Naive thymus-derived CD4-positive, alpha-beta T cell (primary cell): ENCODE results near the gene GPC6. TPM values are rescaled to one million over a fixed set of nuclear protein-coding genes. Genes with fewer than 3 reads are reported as not detected.
"Not testable (repeated sequence)": the region's sequence is repeated elsewhere in the genome, so short reads cannot be mapped to it uniquely, and the experiment has no call there.

Experiments used
- ATAC-seq: fragments of 150-1000 bp; cut with Tn5 transposase; 2 replicates; pipeline ENCODE4 v1.10.0; 2021; ENCODE audit warnings: mild to moderate bottlenecking, moderate library complexity
- CTCF ChIA-PET: fragments of 350-600 bp; sonication (Branson Sonifier 250); formaldehyde crosslinking; loops from one replicate; lab custom pipeline; 2021; ENCODE audit warnings: antibody characterized with exemption; lab: Charles Lee
- POLR2A ChIA-PET: fragments of 350-600 bp; sonication (Branson Sonifier 250); formaldehyde crosslinking; loops from one replicate; lab custom pipeline; 2021; ENCODE audit warnings: antibody characterized with exemption, inconsistent platforms; lab: Charles Lee
- DNase-seq, 9 donors: peaks; one replicate each; pipeline versions ENCODE4 v3.0.0 to v3.0.0-alpha.2; 2020 to 2022; ENCODE audit warnings: mixed read lengths in 1 of 9
- H3K27ac ChIP-seq: one replicate; pipeline ENCODE4 v1.7.0; 2013; ENCODE audit warnings: mild to moderate bottlenecking, low read depth, low read length, moderate library complexity
- H3K27me3 ChIP-seq, 2 donors: one replicate each; pipeline ENCODE4 v1.7.0; 2013; ENCODE audit warnings: low read length in 2 of 2, mild to moderate bottlenecking in 2 of 2, moderate library complexity in 2 of 2; ENCODE audit not compliant: control insufficient read depth in 2 of 2, insufficient read depth in 2 of 2
- H3K36me3 ChIP-seq, 3 experiments: 1 replicate in 2 of 3; 2 replicates in 1 of 3; pipeline ENCODE4 v1.7.0; 2013; ENCODE audit warnings: low read length in 3 of 3, mild to moderate bottlenecking in 3 of 3, moderate library complexity in 1 of 3; ENCODE audit not compliant: insufficient read depth in 3 of 3, control insufficient read depth in 2 of 3
- H3K4me1 ChIP-seq, 2 donors: one replicate each; pipeline ENCODE4 v1.7.0; 2013; ENCODE audit warnings: low read length in 2 of 2, mild to moderate bottlenecking in 2 of 2, moderate library complexity in 1 of 2; ENCODE audit not compliant: control insufficient read depth in 2 of 2, insufficient read depth in 2 of 2
- H3K4me3 ChIP-seq: 2 replicates; pipeline ENCODE4 v1.7.0; 2013; ENCODE audit warnings: mild to moderate bottlenecking, low read length
- H3K9me3 ChIP-seq, 3 experiments: 1 replicate in 2 of 3; 2 replicates in 1 of 3; pipeline ENCODE4 v1.7.0; 2013; ENCODE audit warnings: low read length in 3 of 3; ENCODE audit not compliant: control insufficient read depth in 2 of 3
- H3K27ac Mint-ChIP-seq, 9 donors: one replicate each; pipeline ENCODE4 v1.8.0; 2020 to 2022; ENCODE audit warnings: mixed read lengths in 9 of 9, mild to moderate bottlenecking in 8 of 9, moderate library complexity in 5 of 9, inconsistent platforms in 2 of 9
- H3K27me3 Mint-ChIP-seq, 5 donors: one replicate each; pipeline ENCODE4 v1.8.0; 2021 to 2022; ENCODE audit warnings: mixed read lengths in 5 of 5, mild to moderate bottlenecking in 1 of 5
- H3K36me3 Mint-ChIP-seq, 5 donors: one replicate each; pipeline ENCODE4 v1.8.0; 2020 to 2022; ENCODE audit warnings: mixed read lengths in 5 of 5, mild to moderate bottlenecking in 3 of 5, inconsistent platforms in 1 of 5
- H3K4me1 Mint-ChIP-seq, 7 donors: one replicate each; pipeline ENCODE4 v1.8.0; 2020 to 2022; ENCODE audit warnings: mixed read lengths in 7 of 7, mild to moderate bottlenecking in 3 of 7, inconsistent platforms in 1 of 7
- H3K4me3 Mint-ChIP-seq, 10 donors: one replicate each; pipeline ENCODE4 v1.8.0; 2020 to 2022; ENCODE audit warnings: mild to moderate bottlenecking in 10 of 10, mixed read lengths in 10 of 10, moderate library complexity in 6 of 10, inconsistent platforms in 2 of 10
- H3K9me3 Mint-ChIP-seq, 11 donors: one replicate each; pipeline ENCODE4 v1.8.0; 2020 to 2022; ENCODE audit warnings: mixed read lengths in 11 of 11, mild to moderate bottlenecking in 4 of 11, inconsistent platforms in 1 of 11, moderate library complexity in 1 of 11
- intact Hi-C, 2 donors: fragments of 100-400 bp; cut with micrococcal nuclease; formaldehyde crosslinking; loops; one replicate each; pipeline ENCODE4 v1.15.1; 2023
- polyA plus RNA-seq, 2 donors: library from polyadenylated mRNA; unstranded; fragments of 300-500 nt; fragmentation: Illumina TruSeq; gene quantifications; one replicate each; pipeline ENCODE4 v1.2.3, GENCODE V29; 2021
- total RNA-seq, 6 experiments: library from RNA in 5 of 6; stranded (reverse) in 5 of 6; gene quantifications; 1 replicate in 5 of 6; 2 replicates in 1 of 6; pipeline ENCODE4 v1.2.3 and lab custom pipeline; 2021 to 2026

GPC6 gene
- total and polyA plus RNA-seq, 7 experiments from 2014 or later = not detected

GRCh38 chr13:94205896-94206295 is 979.3 kb downstream of the GPC6 start:
- no peaks in the 10 kb centered on the region for H3K9me3 Mint-ChIP-seq
- Histone ChIP-seq H3K4me1 (no peaks in the 10 kb centered on the region), H3K9me3 (no peaks in the 10 kb centered on the region), H3K4me3 (no peak overlapping the region), H3K27me3 (no peaks in the 10 kb centered on the region), H3K27ac (no peak overlapping the region), H3K36me3 (no peaks in the 10 kb centered on the region)
- H3K36me3 Mint-ChIP-seq = no peaks in the 10 kb centered on the region
- POLR2A ChIA-PET = no interaction called here
- DNase-seq (no peak), ATAC-seq (no peak)
- H3K4me1 Mint-ChIP-seq = peaks cover 0 to 1% (median 0%) of the 10 kb centered on the region in 7 donors
- intact Hi-C loops = no loop called here
- no peaks in the 10 kb centered on the region for H3K27me3 Mint-ChIP-seq
- no peak overlapping the region for H3K27ac Mint-ChIP-seq
- CTCF ChIA-PET = interaction anchor here (0.7 kb wide), 1 partner anchor 16 kb away, joined by 4 read pairs; no protein-coding TSS in a partner anchor
- no peak overlapping the region for H3K4me3 Mint-ChIP-seq

GRCh38 chr13:94209117-94209516 is 982.5 kb downstream of the GPC6 start:
- Mint-ChIP-seq H3K9me3 (no peaks in the 10 kb centered on the region), H3K27ac (no peak overlapping the region), H3K4me3 (no peak overlapping the region), H3K4me1 (no peaks in the 10 kb centered on the region), H3K36me3 (no peaks in the 10 kb centered on the region), H3K27me3 (no peaks in the 10 kb centered on the region)
- DNase-seq = no peak
- no peaks in the 10 kb centered on the region for H3K36me3 ChIP-seq
- intact Hi-C loops = no loop called here
- POLR2A ChIA-PET = no interaction called here
- no peak overlapping the region for H3K4me3 ChIP-seq
- no peak overlapping the region for H3K27ac ChIP-seq
- no peaks in the 10 kb centered on the region for H3K4me1 ChIP-seq
- CTCF ChIA-PET = interaction anchor here (0.6 kb wide), 1 partner anchor 44 kb away, joined by 3 read pairs; no protein-coding TSS in a partner anchor
- H3K9me3 ChIP-seq = no peaks in the 10 kb centered on the region
- ATAC-seq = no peak
- H3K27me3 ChIP-seq = no peaks in the 10 kb centered on the region

DNA sequence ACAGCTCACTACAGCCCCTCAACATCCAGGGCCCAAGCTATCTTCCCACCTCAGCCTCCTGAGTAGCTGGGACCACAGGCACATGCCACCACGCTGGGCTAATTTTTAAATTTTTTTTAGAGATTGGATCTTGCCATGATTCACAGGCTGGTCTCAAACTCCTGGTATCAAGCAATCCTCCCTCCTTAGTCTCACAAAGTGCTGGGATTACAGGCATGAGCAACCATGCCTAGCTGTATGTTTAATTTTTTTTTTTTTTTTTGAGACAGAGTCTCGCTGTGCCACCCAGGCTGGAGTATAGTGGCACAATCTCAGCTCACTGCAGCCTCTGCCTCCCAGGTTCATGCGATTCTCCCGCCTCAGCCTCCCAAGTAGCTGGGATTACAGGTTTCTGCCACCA is 983.3 kb downstream of the GPC6 start:
- H3K4me1 Mint-ChIP-seq, H3K36me3 Mint-ChIP-seq, H3K27me3 Mint-ChIP-seq, H3K4me3 Mint-ChIP-seq, ATAC-seq, POLR2A ChIA-PET, H3K27ac ChIP-seq, H3K4me3 ChIP-seq, H3K4me1 ChIP-seq, H3K27me3 ChIP-seq, CTCF ChIA-PET, H3K9me3 Mint-ChIP-seq, H3K9me3 ChIP-seq, intact Hi-C loops, H3K36me3 ChIP-seq, H3K27ac Mint-ChIP-seq, DNase-seq: not testable (repeated sequence)

GRCh38 chr13:94210816-94211215 is 984.2 kb downstream of the GPC6 start:
- H3K4me3 Mint-ChIP-seq = no peak overlapping the region
- POLR2A ChIA-PET = no interaction called here
- H3K4me1 Mint-ChIP-seq = no peaks in the 10 kb centered on the region
- H3K36me3 Mint-ChIP-seq = no peaks in the 10 kb centered on the region
- H3K27me3 Mint-ChIP-seq = no peaks in the 10 kb centered on the region
- H3K27ac Mint-ChIP-seq = no peak overlapping the region
- Histone ChIP-seq H3K27ac (no peak overlapping the region), H3K27me3 (no peaks in the 10 kb centered on the region), H3K9me3 (no peaks in the 10 kb centered on the region), H3K4me1 (no peaks in the 10 kb centered on the region), H3K36me3 (no peaks in the 10 kb centered on the region), H3K4me3 (no peak overlapping the region)
- no peak for DNase-seq
- ATAC-seq = no peak
- intact Hi-C loops = no loop called here
- CTCF ChIA-PET = no interaction called here
- H3K9me3 Mint-ChIP-seq = no peaks in the 10 kb centered on the region

GRCh38 chr13:94212196-94212595 is 985.6 kb downstream of the GPC6 start:
- ATAC-seq = no peak
- no peaks in the 10 kb centered on the region for H3K36me3 ChIP-seq

GRCh38 chr13:94214121-94214520 is 987.5 kb downstream of the GPC6 start:
- POLR2A ChIA-PET = no interaction called here
- Mint-ChIP-seq H3K9me3 (no peaks in the 10 kb centered on the region), H3K36me3 (no peaks in the 10 kb centered on the region), H3K4me3 (no peak overlapping the region), H3K27me3 (no peaks in the 10 kb centered on the region), H3K27ac (no peak overlapping the region), H3K4me1 (no peaks in the 10 kb centered on the region)
- DNase-seq (no peak), ATAC-seq (no peak)
- H3K27me3 ChIP-seq = no peaks in the 10 kb centered on the region
- H3K4me3 ChIP-seq = no peak overlapping the region
- H3K27ac ChIP-seq = no peak overlapping the region
- intact Hi-C loops = no loop called here
- no peaks in the 10 kb centered on the region for H3K4me1 ChIP-seq
- H3K9me3 ChIP-seq = no peaks in the 10 kb centered on the region
- H3K36me3 ChIP-seq = no peaks in the 10 kb centered on the region
- CTCF ChIA-PET = no interaction called here

More at GRCh38 chr13:94212196-94212595, 985.6 kb downstream of the GPC6 start:
- Histone ChIP-seq H3K27me3 (no peaks in the 10 kb centered on the region), H3K4me3 (no peak overlapping the region), H3K4me1 (no peaks in the 10 kb centered on the region), H3K27ac (no peak overlapping the region), H3K9me3 (no peaks in the 10 kb centered on the region)
- POLR2A ChIA-PET = no interaction called here
- Mint-ChIP-seq H3K9me3 (no peaks in the 10 kb centered on the region), H3K27ac (no peak overlapping the region), H3K36me3 (no peaks in the 10 kb centered on the region), H3K27me3 (no peaks in the 10 kb centered on the region), H3K4me1 (no peaks in the 10 kb centered on the region), H3K4me3 (no peak overlapping the region)
- intact Hi-C loops = no loop called here
- CTCF ChIA-PET = no interaction called here
- DNase-seq = no peak

DNA sequence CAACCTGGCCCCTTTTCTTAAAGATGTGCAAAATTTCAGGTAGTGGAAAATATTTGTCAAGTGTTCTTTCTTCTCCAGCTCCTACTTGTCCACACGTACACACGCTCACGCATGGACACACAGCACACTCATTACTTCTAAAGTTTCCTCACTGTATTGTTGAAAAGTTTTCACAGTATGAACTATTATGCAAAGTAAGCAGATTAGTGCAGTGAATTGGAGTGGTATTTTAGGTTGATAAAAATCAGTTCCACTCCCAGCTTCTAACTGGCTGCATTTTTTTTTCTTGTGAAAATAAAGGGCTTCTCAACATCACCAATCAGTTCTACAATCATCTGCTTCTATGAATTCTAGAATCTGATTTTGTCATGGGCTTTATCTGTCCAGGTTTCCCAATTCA is 988.4 kb downstream of the GPC6 start:
- Mint-ChIP-seq H3K36me3 (peaks cover 0 to 2% (median 0%) of the 10 kb centered on the region in 5 donors), H3K4me3 (no peak overlapping the region), H3K27me3 (no peaks in the 10 kb centered on the region), H3K4me1 (no peaks in the 10 kb centered on the region), H3K27ac (no peak overlapping the region), H3K9me3 (no peaks in the 10 kb centered on the region)
- no peak overlapping the region for H3K4me3 ChIP-seq
- DNase-seq = no peak
- H3K27ac ChIP-seq = no peak overlapping the region
- CTCF ChIA-PET = no interaction called here
- no peaks in the 10 kb centered on the region for H3K36me3 ChIP-seq
- ATAC-seq = no peak
- no peaks in the 10 kb centered on the region for H3K9me3 ChIP-seq
- intact Hi-C loops = no loop called here
- POLR2A ChIA-PET = no interaction called here
- H3K4me1 ChIP-seq = no peaks in the 10 kb centered on the region
- H3K27me3 ChIP-seq = no peaks in the 10 kb centered on the region
